NCI-H774 (cell line): ENCODE data around the gene NNT.
A peak's percentile ranks its signal among the peaks of the same experiment; 100 is the strongest.
"Not testable (repeated sequence)": the region's sequence is repeated elsewhere in the genome, so short reads cannot be mapped to it uniquely, and the experiment has no call there.

Experiments
- DNase-seq: peaks from one replicate; lab custom pipeline; 2025; lab: John Stamatoyannopoulos, UW

Gene NNT

DNA sequence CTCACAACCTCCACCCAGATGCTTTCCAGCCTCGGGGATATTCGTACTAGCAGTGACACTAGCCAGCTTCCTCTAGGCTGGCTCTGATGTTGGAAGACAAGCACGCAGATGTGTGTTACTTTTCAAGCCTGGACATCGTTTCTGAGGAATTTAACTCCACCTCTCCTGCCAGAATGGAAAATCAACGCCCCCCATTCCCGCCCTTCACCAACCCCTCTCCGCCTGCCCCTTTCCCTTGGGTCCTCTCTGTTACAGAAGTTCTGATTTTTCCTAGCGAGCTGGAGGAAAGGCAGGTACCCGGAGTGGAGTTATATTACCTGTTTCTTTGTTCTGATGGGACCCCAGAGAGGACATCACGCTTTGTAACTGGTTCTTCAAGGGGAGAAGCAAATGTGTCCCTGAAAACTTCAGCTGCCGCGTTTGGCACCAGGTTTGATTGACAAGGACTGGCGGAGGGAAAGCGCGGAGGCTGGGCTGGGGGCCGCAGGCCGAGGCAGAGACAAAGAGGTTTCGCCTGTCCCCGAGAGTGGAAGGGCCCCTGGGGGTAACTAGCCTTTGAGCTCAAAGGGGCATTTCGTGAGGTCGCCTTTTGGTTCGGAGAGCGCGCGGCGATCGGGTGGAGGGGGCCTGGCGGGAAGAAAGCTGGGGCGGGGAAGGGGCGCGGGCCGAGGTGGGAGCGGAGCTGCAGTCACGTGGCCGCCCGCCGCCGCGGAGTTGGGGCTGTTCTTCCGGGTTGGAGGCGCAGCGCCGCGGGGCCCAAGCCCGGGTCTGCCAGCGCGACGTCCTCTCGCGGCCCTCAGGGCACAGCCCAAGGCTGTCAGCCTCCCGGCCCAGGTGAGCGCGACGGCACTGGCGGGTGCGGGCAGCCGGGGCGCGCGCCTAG lies at the start of gene NNT:
TSS of gene NNT (plus strand) at position 720 of the 883 bp plus-strand sequence. CDS start 6,016 bp downstream, outside the sequence.
- DNase-seq = peak; percentile 82

DNA sequence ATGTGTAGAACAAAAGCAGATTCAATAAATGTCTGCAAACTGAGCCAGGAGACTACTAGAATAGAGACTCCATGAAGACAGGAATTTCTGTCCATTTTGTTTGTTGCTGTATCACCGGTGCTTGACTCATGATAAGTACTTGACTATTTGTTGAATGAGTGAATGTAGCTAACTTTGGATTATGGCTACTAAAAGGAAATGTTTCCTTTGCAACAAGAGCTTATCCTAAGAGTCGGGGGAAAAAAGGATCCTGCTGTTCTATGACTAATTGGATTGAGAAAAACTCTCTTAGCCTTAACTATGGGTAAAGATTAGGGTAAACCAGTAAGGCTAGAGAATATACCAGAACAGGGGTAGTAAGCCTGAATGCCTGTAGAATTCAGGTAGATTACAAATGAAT lies 49.6 kb upstream of the NNT start:
- DNase-seq = no peak

DNA sequence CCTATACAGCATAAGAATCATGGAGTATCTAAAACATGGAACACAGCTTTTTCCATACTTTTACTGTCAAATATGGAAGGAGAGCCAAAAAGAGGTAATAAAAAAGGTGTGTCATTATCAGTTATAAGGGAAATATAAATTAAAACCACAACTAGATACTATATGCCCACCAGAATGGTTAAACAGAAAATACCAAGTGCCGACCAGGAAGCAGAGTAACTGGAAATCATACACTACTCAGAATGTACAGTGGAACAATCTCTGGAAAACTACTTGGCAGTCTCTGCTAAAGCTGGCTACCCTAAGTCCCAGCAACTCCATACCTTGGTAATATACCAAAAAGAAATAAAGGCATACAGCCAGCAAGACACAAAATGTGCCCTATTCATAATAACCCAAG lies 48.5 kb upstream of the NNT start:
- no peak for DNase-seq

DNA sequence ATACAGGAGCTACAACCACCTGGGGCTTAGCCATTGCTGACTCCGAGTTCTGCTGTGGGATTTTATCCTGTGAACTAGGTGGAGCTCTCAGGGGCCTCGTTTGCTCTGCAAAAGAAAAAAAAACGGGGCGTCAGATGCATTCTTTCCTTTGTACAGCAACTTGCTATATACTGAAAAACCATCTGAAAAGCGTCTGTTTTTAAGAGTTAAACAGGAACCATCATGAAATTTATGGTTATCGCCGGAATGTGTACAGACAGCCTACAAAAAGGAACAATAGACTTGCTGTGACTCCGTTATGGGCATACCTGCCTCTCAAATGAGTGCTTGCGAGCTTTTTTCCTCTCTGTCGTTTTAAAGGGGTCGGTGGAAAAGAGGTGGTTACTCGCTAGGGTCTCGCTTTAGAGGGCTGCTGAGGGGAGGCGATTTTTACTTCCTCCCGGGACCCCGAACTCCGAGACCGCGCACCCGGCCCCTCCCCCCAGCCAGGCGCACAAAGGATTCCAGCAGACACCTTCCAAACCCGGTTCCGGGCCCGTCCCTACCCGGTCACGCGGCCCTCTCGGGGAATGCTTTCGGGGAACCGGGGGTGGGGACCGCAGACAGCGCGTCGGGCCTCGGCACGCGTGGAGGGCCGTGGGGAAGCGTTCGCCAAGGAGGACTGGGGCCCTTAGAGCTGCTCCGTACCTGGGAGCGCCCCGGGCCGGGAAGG lies 46.9 kb upstream of the NNT start:
- DNase-seq = peak; percentile 49

DNA sequence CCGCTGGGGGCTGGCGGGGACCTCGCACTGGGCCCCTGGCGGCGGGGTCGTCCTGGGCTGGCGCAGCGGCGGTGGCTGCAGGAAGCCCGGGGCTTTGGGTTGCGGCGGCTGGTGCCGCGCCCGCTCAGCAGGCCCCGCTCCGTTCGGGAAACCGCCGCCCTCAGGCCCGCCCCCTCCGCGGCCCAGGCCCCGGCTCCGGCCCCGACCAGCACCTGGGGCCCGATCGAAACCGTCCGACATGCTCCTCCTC lies 46.4 kb upstream of the NNT start:
- DNase-seq = not testable (repeated sequence)

DNA sequence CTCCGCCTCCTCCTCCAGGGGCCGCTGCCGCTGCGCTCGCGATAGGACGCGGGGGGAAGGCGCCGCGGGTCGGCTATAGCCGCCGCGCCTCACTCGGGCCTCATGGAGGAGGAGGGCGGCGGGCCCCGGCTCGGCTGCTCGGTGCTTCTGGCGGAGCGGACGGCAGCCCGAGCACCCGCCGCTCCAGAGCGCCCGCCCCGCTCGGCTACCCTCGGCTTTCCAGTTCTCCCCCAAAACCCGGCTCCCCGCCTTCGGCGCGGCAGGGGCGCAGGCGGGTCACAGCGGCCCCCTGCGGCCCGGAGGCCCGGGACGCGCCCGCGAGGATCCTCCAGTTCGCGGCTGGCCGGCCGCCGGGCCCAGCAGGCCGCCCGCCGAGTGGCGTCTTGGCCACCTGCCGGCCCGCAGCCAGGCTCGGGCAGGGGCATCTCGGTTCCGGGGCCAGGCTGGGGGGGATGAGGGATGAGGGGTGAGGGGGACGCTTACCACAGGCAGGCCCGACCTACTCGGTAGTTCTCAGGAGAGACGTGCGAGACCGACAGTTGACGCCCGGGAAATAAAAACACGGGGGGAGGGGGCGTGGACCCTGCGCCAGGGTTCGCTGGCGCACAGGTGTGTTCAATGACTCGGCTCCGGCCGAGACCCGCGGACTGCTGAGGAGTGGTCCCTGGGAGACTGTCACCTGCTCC lies 46.0 kb upstream of the NNT start, which contains the start of gene PAIP1:
TSS of gene PAIP1 (minus strand) at position 221 of the 686 bp plus-strand sequence. CDS start 231 bp downstream, outside the sequence.
- peak; percentile 91 for DNase-seq

DNA sequence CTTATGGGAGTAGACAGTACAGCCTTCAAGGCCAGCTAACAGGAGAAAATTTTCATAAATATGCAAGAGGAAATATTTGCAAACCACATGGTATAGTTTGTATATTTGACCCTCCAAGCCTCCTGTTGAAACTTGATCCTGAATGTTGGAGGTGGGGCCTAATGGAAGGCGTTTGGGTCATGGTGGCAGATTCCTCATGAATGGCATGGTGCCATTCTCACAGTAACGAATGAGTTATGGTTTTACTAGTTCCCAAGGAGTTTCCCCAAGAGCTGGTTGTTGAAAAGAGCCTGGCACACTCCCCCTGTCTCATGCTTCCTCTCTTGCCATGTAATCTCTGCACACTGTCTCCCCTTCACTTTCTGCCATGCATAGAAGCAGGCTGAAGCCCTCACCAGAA lies 42.9 kb upstream of the NNT start:
- DNase-seq = no peak

DNA sequence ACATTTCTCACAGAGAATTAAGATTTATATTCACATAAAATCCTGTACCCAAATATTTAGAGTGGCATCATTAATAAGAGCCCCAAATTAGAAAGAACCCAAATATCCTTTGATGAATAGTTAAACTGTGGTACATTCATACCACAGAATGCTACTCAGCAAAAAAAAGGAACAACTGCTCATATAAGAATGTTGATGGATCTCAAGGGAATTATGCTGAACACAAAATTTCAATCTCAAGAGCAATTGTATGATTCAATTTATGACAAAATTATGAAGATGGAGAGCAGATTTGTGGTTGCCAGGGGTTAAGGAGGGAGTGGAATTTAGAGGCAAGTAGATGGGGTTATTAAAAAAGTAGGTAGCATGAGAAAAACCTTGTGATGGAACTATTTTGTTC lies 41.6 kb upstream of the NNT start:
- no peak for DNase-seq

DNA sequence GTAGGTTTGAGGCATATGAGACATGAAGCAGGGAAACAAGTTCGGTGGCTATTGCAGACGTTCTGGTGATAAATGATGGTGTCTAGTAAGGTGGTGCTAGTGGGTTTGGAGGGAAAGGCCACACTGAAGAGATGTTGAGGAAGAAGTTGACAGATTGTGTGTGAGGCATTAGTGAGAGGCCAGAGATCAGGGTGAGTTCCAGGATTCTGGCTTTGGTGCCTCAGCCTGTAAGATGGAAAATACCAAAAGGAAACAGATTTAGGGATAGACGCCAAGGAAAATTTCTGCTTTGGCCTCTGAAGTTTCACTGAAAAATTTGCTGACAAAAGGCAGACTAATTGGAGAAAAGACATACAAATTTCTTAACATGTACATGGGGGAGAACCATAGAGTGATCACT lies 39.7 kb upstream of the NNT start:
- no peak for DNase-seq

DNA sequence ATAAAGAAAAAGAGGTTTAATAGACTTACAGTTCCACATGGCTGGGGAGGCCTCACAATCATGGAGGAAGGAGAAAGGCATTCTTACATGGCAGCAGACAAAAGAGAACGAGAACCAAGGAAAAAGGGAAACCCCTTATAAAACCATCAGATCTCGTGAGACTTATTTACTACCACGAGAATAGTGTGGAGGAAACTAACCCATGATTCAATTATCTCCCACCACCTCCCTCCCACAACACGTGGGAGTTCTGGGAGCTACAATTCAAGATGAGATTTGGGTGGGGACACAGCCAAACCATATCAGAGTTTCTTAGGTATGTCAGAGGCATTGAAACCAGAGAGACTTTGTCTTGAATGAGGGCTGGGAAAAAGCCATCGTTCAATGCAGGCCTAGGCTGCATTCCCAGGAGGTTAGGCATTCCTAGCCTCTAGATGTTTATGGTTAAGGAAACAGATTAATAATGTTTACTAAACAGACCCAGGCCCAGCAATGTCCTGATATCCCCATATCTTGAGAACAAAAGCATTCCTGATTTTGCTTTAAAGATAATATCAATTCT lies 38.6 kb upstream of the NNT start:
- no peak for DNase-seq

DNA sequence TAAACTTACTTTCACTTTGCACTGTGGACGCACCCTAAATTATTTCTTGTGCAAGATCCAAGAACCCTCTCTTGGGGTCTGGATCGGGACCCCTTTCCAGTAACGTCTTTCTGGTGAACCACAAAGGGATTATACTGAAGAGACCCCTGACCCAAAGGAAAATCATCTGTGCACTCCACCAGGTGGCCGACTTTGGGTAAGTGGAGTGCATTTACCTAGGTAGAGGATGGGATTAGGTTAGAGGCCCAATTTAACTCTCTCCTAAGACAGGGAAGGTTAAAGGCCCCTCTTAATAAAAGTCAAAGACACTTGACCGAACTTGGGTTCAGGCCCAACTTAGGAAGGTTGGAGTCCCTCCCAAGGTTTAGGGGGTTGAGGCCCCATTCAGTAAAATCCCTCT lies 37.9 kb upstream of the NNT start:
- DNase-seq = no peak

DNA sequence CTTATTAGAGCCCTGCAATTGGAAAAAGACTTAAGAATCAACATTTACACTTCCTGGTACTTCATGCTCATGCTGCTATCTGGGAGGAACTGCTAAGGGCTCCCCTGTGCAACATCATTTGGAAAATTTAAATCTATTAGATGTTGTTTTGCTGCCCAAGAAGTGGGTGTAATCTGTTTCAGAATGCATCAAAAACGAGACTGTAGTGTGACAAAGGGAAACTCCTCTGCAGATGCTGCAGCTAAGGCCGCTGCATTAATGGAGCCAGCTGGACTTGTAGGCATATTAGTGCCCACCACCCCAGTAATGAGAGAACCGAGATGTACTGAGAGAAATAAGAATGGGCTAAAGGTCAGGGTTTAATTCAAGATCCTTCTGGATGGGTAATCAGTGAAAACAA lies 35.0 kb upstream of the NNT start:
- DNase-seq = no peak

DNA sequence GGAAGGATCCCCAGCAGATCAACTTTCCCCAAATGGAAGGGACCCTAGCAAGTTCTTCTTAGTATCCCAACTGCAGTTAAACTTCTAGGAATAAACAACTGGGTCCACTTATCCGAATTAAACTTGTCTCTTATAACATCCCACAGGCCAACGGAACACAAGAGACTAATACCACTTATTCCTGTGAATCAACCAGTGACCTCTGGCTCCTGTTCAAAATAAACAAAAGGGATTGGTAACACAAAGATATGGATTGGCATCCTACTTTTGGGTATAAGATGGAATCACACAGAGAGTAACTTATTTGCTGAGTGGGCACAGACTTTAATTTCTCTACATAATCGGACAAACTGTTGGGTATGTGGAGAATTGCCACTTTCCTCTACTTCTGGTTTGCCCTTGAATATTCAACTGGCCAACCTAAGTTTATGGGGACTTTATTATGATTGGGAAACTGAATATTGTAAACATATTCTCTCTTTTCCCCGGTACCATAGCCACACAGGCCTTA lies 33.7 kb upstream of the NNT start:
- no peak for DNase-seq

DNA sequence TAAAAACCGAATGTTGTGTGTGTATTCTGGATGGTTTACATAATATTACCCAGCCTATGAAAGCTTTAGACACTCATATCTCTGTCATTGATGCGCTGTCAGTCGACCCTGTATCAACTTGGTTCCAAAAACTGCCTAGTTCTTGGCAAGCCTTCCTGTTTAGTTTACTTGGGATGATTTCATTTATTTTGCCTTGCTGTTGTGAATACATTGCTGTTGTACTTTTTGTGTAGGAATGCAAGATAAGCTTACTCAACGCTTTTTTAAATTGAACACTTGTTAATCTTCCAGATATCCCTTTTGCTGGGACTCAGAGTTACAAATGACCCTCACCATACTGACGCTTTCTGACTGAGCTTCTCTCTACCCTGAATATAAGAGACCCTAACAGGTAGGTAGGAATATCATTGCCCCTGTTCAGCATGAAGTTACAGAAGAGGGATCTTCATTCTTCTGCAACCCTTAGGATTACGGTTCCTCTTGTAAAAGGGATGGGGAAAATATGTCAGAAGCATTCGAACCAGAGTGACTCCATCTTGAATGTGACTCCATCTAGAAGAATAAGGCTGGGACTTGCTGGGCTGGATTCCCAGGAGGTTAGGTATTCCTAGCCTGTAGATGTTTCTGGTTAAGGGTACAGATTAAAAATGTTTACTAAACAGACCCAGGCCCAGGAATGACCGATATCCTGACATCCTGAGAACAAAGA lies 32.4 kb upstream of the NNT start:
- no peak for DNase-seq

DNA sequence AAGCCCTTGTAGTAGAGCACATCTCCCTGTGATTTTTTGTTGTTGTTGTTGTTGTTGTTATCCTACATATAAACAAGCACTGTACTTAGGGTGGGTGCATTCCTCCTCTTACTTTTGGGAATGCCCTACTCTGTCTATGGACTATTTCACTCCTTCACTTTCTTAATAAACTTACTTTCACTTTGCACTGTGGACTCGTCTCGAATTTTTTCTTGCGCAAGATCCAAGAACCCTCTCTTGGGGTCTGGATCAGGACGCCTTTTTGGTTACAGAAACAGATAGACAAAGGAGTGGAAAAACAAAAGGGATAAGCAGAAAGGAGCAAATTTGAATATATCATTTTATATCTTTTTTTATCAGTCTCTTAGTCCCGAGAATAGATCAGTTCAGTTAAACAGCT lies 31.7 kb upstream of the NNT start:
- no peak for DNase-seq

DNA sequence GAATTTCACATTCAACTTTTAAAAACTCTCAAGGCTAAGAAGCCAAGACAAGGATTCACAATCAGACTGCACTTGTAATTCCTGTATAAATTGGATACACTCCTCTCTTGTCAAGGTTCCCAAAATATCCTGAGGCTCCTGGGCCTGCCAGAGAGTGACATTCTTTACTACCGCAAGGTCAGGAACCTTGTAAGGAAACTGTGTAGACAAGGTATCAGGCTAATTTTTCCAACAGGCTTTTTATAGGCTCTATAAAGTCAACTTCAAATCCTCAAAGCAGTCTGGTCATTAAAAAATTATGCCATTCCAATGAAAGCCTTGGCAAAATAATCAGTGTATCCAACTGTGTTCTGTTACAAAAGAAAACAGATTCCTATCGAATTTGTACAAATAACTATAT lies 30.6 kb upstream of the NNT start:
- no peak for DNase-seq

DNA sequence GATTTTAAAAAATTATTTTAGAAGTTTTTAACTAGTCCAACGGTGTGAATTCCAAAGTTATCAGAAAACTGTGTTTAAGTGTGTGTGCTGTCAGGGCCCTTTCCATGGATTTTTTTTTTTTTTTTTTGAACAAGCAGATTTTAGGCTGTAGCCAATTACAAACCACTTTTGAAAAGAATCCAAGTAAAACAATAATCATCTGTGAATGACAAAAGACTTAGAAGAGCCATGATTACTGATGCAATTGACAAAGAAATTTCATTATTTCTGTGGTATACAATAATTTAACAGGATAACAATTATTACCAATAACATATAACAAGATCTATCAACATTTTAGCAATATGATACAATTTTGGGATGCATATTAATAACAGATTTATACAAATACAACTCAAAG lies 29.9 kb upstream of the NNT start:
- no peak for DNase-seq

DNA sequence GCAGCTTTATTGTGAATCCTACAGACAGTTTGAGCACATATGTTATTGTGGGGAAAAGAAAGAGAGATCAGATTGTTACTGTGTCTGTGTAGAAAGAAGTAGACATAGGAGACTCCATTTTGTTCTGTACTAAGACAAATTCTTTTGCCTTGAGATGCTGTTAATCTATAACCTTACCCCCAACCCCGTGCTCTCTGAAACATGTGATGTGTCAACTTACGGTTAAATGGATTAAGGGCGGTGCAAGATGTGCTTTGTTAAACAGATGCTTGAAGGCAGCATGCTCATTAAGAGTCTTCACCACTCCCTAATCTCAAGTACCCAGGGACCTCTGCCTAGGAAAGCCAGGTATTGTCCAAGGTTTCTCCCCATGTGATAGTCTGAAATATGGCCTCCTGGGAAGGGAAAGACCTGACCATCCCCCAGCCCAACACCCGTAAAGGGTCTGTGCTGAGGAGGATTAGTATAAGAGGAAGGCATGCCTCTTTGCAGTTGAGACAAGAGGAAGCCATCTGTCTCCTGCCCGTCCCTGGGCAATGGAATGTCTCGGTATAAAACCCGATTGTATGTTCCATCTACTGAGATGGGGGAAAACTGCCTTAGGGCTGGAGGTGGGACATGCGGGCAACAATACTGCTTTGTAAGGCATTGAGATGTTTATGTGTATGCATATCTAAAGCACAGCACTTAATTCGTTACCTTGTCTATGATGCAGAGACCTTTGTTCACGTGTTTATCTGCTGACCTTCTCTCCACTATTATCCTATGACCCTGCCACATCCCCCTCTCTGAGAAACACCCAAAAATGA lies 22.4 kb upstream of the NNT start:
- not testable (repeated sequence) for DNase-seq

DNA sequence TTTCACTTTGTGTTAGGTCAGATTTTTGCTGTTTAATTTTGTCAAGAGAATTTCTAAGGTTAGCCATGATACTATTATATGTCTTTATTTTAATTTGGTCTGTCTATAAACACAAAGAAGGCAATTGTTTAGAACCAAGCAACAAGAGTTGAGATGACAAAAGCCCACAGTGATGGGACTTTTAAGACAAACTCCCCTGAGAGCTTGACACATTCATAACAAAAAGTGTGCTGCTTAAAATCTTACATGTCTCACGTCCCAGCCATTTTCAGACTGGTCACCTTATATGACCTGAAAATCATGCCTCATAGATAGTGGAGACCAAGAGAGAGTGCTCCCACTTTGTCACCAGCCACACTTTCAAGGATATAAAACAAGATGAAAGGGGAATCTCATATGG lies 21.6 kb upstream of the NNT start:
- no peak for DNase-seq

DNA sequence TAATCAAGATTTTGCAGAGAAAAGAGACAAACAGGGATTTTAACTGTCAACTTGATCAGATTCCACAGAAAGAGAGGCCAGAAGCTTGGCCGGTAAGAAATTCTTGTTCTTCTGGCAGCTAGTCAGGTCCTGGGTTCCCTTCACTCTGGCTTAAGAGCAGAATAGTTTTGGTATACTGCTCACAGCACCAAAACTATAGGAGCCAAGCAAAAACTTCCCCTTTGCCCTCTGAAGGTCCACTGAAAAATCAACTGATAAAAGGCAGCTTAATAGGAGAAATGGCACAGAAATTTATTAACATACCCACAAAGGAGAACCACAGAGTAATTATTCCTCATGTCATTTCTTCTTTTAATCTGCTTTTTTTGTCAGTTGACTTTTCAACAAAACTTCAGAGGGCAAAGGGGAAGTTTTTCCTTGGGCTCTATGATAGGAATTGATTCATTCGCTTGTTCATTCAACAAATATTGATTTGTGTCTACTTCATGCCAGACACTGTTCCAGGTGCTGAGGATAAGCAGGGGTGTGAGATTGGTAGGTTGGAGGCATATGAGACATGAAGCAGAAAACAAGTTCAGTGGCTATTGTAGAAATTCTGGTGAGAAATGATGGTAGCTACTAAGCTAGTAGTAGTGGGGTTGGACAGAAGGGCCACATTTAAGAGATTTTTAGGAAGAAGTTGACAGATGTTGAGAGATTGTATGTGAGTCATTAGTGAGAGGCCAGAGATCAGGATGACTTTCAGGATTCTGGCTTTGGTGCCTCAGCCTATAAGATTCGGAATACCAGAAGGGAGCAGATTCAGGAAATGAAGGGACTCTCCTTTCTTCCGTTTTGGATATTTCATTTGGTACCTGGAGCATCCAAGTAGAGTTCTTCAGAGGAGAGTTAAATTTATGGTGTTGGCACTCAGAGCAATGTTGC lies 20.6 kb upstream of the NNT start:
- no peak for DNase-seq
